GM19351 (cell line): Measurements from ENCODE around the gene ME3.

ENCODE experiments used
- ATAC-seq: cut with Tn5 transposase; IDR thresholded peaks from one replicate; pipeline ENCODE4 v1.9.1; 2021; ENCODE audit warnings: mild to moderate bottlenecking, moderate library complexity; ENCODE audit not compliant: unreplicated experiment

Gene ME3

GRCh38 chr11:86398106-86398505 is 274.3 kb downstream of the ME3 start:
- ATAC-seq = no peak

- ATAC-seq = no peak
Observed at GRCh38 chr11:86397351-86397750, 275.1 kb downstream of the ME3 start.

- ATAC-seq = no peak
Observed at GRCh38 chr11:86396396-86396795, 276.0 kb downstream of the ME3 start.

- ATAC-seq = no peak
Observed at GRCh38 chr11:86395061-86395551, 277.3 kb downstream of the ME3 start.
